DMS79 (cell line): Measurements from ENCODE around the gene CPAMD8.

Experiments
- DNase-seq: peaks from one replicate; lab custom pipeline; 2025; lab: John Stamatoyannopoulos, UW

The CPAMD8 gene

DNA sequence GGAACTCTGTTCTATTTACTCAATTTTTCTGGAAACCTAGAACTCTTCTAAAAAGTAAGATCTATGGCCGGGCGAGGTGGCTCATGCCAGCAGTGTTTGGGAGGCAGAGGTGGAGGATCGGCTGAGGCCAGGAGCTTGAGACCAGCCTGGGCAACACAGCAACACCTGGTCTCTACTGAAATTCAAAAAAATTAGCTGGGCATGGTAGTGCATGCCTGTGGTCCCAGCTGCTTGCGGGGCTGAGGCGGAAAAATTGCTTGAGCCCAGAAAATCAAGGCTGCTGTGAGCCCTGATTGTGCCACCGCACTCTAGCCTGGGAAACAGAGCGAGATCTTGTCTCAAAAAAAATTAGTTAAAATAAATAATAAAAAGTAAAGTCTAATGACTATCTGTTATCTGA is 109.2 kb downstream of the CPAMD8 start:
- DNase-seq: no peak

DNA sequence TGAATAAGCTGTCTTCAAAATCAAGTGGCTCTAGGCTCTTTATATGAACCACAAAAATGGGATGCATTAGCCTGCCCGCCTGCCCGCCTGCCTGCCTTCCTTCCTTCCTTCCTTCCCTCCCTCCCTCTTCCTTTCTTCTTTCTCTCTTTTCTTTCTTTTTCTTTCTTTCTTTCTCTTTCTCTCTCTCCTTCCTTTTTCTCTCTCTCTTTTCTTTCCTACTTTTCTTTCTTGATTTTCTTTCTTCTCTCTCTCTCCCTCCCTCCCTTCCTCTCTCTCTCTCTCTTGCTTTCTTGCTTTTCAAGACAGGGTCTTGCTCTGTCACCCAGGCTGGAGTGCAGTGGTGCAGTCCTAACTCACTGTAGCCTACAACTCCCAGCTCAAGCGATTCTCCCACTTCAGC is 110.9 kb downstream of the CPAMD8 start:
- DNase-seq: no peak

DNA sequence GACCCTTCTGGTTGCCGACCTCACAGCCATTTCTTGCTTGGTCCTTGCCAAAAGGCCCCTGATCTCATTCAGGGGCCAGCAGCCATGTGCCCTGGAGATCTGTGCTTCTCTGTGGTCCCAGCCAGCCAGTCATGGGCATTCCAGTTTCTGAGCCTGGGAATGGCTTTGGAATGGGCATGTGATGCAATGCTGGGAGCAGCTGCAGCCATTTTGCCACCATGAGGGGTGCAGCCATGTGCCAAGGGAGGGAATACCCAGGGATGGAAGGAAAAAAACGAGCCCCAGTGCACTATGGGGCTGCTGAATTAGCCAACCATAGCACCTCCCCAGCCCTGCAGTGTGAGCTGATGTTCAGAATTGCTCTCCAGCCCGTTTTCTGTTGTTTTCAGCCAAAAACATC is 111.5 kb downstream of the CPAMD8 start:
- DNase-seq: no peak

DNA sequence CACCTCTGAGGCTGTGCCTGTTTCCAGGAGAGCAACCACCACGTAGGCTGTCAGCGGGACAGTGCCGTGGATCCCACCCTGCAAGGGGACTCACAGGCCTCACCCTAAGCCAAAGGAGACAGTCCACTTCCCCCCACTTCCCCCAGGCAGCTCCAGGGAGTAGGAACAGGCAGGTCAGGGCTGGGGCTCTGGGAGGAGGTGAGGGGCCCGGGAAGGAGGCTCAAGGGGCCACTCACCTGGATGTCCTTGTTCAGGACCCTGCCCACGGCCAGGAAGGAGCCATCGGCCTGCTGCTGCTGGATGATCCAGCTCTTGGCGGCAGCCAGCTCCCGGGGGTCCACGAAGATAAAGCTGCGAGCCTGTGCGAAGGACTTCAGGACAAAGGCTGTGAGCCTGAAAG is 112.2 kb downstream of the CPAMD8 start:
- no peak for DNase-seq

DNA sequence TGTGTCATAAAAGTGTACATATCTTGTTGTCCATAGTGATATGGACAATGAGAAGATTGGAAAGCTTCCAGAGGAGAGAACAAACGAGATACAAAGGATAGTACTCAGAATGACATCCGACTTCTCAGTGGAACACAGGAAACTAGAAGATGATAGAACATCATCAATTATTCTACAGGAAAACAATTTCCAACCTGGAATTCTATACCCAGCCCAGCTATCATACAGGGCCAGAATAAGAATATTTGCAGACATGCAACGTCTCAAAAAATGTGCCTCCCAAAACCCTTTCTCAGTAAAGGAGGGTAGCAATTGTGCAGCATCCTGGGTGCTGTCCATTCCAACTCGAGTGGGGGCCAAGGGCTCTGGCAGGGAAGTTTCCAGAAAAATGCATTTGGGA is 113.8 kb downstream of the CPAMD8 start:
- DNase-seq: no peak

DNA sequence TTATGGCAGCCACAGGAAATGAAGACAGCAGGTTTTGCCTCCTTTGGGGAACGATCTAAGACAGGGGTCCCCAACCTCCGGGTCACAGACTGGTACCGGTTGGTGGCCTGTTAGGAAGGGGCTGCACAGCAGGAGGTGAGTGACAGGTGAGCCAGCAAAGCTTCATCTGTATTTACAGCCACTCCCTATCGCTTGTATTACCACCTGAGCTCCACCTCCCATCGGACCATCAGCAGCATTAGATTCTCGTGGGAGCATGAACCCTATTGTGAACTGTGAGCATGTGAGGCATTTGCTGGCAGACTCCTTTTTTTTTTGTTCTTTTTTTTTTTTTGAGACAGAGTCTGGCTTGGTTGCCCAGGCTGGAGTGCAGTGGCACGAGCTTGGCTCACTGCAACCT is 115.6 kb downstream of the CPAMD8 start:
- no peak for DNase-seq

DNA sequence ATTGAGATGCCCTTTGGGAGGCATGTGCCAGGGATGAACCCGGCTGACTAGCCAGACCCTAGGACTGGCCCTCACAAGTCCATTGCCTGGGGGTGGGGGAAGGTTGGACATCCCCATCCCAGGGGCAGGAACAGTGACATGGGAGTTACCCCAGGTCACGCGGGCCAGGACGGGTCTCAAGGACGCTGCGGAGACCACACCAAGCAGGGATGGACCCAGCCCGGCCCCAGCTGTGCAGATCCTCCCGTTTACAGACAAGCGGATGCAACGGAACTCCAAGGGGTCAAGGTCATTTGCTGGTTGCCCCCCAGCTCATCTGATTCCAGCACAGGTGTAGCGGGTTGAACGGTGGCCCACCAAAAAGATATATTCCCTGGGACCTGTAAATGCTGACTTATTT is 117.9 kb downstream of the CPAMD8 start:
- DNase-seq: no peak

DNA sequence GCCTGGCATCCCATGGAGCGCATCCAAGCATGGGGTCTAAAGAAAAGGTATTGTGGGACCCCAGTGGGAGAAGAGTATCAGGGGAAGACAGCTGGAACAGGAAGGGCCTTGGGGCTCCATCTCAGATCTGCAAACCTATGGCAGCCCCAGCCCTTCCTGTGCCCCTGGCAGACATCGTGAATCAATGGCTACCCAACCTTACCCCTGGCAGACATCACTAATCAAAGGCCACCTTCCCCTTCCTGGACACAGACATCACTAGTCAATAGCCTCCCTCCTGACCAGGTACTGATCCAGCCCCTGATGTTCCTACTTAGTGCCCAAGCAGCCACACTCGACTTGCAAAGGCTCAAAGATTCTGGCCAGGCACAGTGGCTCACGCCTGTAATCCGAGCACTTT is 122.0 kb downstream of the CPAMD8 start:
- DNase-seq: no peak

DNA sequence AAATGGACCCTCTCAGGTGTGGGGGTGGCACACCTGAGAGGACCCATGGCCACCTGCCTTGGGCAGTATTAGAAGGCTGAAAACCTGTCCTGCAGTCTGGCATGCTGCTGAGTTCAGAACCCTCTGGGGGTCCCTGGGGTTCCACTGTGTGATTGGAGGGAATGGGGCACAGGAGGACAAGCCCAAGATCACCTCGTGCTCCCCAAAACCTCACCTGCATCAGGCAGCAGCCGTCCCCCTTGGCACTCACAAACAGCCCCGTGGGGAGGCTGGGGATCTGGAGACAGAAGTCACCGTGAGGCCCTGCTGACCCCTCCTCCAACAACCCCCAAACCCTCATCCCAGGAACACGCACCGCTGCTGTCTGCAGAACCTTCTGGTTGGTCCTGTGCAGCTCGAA is 123.3 kb downstream of the CPAMD8 start:
- no peak for DNase-seq

DNA sequence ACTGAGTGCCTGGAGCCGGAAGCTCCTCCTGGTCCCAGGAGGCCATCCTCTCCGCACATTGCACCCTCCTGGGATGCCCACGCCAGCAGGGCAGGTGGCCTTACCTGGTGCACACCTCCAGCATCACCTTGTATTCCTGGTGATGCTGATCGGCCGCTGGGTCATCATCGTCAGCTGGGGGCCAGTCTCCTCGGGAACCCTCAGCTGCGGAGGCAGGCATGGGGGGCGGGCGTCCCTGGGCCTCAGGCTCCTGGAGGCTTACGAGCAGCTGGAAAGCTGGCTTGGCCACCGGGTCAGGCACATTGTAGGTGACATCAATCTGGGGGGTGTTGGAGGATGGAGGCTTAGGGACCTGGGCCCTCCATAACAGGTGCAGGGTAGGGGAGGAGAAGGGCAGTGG is 124.1 kb downstream of the CPAMD8 start:
- DNase-seq: no peak

DNA sequence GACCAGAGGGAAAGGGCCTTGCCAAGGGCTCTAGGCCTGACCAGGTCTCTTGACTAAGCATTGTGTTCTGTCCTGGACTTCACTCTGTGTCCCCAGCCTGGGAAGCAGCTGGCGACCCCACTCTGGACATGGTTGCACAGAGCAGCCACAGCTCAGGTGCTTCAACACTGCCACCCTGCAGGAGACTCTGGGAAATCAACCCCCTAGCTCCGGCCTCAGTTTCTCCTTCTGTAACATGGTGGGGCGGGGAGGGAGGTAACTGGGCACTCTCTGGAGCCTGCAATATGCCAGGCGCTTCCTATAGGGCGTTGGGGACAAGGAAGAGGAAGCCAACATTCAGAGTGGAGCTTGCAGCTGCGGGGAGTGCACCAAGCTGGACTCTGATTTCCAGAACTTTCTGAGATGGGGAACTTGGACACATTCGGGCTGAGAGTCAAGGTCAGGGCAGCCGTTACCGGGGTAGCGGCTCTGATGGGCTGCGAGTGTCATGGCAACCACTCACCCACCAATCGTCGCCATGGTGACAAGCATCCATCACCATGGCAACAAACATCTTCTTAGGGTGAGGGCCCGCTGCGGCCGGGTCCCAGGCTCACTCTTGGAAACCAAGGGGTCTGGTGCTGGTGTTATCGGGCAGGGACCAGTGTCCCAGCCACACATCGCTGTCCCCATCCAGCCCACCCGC is 125.0 kb downstream of the CPAMD8 start:
- no peak for DNase-seq

DNA sequence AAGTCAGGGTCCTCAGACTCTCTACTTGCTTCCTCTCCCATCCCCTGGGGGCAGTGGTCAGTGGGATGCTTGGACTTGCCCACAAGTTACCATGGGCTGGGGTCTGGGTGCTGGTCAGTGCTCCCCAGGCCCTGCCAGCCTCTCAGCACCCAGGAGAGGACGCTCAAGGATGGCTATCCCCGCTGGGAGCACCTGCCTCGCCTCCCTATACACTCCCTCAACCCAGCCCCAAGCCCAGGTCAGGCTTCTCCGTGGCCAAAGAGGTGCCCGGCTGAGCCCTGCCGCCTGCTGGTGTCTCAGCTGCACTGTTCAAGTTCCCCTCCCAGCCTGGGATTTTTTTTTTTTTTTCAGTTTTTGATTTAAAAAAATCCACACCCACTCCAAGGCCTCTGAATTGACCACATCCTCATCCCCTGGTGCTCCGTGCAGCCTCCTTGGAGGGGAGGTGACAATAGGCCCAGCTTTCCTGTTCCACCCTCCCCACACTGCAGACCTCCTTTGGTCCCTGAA is 127.0 kb downstream of the CPAMD8 start:
- DNase-seq: no peak

DNA sequence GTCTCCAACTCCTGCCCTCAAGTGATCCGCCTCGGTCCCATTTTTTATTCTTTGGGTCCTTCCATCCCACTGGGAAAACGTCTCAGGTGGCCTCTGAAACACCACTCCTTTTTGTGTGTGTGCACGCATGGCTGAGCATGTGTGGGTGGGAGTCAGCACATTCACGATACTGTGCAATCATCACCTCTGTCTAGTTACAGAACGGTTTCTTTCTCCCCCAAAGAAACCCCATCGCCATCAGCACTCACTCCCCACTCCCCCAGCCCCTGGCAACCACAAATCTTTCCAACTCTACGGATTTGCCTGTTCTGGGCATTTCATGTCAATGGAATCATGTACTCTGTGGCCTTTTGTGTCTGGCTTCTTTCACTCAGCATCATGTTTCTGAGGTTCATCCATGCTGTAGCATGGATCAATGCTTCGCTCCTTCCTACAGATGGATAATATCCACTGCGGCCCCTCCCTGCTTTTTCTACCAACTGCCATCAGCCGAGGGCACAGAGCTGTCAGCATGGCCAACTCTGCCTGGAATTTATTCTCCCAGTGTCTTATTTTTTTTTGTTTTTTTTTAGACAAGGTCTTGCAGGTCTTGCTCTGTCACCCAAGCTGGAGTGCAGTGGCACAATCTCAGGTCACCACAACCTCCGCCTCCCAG is 128.1 kb downstream of the CPAMD8 start:
- no peak for DNase-seq

DNA sequence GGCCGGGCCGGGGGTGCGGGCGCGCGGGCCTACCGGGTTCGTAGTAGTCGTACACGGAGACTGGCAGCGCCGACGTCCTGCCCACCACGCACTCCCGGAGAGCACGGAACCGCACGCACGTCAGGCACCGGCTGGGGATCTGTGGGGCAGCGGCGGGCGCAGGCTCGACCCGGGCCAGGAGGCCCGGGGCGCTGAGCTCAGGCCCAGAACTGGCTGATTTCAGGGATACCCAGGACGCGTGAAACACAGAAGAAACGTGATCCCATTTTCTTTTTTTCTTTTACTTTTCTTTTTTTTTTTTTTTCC is 128.8 kb downstream of the CPAMD8 start:
- no peak for DNase-seq

DNA sequence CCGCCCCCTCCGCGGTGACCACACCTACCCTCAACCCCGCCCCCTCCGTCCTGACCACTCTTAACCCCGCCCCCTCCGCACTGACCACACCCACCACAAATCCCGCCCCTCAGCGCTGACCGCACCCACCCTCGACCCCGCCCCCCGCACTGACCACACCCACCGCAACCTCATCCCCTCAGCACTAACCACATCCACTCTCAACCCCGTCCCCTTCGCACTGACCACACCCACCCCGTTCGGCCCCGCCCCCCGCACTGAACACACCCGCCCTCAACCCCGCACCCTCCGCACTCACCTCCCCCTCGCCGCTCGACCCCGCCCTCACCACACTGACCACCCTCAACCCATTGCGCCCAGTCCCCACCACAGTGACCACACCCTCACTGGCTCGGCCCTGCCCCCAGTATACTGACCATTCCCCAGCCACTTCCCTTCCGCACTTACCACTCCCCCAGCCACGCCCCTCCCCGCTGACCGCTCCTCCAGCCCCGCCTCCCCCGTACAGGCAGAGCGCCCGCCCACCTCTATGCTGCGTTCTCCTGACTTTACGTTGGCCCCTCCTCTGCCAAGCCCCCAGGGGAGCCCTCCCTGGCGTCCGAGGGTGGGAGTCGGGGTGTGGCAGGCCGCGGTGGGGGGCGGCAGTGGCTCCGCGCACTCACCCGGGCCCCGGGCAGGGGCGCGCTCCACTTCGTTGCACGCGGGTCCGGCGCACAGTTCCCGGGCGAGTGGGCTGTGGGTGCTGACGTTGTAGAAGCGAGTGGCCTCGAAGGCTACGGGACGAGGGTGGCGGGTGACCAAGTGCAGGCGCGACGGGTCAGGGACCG is 129.4 kb downstream of the CPAMD8 start:
- DNase-seq: no peak

DNA sequence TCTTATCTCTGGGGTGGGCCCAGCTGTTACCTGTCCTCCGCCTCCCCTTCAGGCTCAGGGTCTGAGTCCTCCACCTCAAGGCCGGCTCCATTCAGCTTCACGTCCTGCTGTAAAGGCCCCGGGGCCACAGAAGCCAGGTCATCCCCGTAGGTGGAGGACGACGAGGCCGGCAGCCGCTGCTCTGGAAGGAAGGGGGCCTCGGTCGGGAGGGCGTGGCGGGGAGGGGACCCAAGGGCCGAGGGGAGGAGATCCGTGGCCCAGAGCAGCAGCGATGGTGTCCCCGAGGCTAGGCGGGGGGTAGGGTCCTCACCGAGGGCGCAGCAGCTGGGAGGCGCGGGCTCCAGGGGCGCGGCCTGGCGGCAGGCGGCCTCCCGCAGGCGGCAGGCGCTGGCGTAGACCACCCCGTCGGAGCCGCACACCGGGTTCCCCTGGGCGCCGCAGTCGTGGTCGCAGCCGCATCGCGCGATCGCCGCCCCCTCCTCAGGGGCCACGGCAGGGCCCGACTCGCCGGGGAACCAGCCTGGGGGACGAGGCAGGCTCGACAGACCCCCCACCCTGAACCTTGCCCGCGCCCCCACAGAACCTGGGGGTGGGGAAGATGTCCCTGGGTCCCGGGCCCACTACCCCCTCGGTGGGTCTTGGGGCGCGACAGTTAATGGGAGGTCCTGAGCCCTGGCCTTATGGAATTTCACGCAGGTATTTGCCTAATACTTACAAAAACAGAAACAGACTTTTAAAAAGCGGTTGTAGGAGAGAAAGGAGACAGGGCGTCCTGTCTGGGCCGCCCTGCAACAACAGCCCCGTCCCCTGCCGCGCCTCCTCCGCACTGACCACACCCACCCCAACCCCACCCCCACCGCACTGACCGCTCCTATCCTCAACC is 130.2 kb downstream of the CPAMD8 start:
- DNase-seq: no peak

DNA sequence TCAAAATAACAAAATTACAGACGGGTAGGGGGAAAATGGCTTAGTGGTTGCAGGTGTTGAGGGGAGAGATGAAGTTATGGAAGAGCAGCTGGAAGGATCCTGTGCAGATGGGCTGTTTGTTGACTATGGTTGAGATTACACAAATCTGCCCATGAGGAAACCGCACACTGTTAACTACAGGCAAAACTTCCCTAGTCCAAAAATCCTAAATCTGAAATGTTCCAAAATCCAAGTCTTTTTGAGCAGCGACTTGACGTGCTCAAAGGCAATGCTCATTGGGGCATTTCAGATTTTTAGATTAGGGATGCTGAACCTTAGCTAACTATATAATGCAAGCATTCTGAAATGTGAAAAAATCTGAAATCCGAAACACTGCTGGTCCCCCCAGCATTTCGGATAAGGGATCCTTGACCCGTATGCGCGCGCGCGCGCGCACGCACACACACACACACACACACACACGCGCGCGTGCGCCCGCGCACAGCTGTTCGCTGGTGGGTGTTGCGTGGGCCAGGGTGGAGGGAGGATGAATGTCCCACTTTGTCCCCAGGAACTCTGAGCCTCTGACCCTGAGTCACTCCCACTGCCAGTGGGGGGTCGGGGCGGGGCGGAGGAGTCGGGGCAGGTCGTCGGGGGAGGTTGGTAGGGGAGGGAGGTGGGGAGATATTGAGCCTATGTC is 131.0 kb downstream of the CPAMD8 start:
- DNase-seq: no peak

DNA sequence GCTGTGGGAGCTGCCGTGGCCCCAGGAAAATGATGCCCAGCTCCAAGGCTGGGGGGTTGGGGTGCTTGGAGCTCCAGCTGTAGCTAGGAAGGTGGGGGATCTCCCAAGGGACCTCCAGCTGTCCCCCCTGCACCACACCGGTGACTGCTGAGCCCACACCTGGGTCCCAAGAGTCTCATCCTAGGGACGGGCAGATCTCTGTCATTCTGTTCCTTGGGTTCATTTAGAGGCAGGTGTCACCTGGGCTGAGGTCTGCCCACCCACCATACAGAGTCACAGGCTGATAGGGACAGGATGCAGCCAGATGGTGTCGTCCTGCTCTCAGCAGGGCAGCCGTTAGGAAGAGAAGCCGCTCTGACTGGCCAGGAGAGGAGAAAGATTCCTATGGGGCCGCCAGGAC is 132.5 kb downstream of the CPAMD8 start:
- no peak for DNase-seq

DNA sequence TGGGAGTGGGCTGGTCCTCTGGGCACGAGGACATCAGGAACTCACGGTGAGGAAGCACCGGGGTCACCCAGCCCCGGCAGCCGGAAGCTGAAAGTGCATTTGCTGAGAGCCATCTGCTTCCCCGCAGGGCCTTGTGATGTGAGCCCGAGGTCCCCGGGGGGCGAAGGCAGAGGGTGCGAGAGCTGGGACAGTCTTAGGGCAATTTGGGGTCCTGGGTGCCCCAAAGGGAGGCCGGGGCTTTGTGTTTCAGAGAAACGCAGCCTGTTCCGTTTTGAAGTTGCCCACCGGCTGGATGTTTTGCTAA is 133.0 kb downstream of the CPAMD8 start:
- no peak for DNase-seq

DNA sequence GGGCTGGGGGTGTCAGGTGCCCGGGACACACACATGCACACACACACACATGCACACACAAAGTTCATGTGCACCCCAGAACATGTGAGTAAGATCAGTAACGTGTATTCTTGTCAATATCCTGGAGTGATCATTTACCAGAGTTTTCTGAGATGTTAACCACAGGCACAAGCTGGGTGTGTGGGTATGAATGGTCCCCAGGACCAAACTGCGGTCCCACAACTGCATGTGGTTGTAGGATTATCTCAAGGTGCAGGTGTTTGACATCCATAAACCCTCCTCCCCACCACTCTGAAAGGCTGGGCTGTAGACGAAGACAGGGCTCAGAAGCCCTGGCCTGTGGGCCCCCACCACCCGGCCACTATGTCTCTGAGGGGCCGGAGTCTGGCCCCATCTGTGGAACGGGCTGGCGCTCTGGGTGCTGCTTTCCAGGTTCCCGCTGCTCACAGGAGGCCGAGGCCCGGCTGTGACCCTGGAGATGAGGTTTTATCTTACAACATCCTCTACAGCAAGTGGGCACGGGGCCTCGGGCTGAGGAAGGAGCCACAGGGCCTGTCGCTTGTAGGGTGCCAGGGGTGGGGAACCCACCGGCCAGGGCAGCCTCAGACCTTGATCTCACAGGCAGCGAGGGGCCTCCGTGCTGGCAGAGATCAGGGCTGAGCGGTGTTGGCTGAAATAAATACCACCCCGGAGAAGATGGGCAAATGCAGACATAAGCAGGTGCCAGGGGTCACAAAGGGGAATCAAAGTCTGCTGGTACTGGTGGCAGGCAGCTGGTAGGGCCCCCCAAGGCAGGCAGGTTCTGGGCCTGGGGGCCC is 133.5 kb downstream of the CPAMD8 start:
- no peak for DNase-seq

DNA sequence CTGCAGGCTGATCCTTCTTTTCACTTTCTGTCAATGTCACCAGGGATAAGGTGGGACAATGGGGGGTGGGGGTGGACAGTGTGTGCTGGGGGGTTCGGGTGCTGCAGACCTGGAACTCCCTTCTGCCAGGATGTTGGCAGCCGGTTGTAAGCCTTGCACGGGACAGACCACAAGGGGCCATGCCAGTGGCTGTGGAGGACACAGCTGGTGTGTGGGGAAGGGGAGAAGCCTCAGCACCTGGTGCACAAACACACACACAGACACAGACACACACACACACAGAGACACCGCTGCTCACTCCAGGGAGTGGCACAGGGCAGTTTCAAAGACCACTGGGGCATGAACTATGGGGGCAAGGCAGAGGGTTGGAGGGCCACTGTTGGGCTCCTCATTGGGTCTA is 134.2 kb downstream of the CPAMD8 start:
- DNase-seq: no peak
